Head of caudate nucleus (tissue), 42 donors: ENCODE results near the gene SLC39A3.

Source experiments
- DNase-seq, 42 donors: peaks; one replicate each; pipeline versions ENCODE4 v3.0.0 to v3.0.0-alpha.2; 2020 to 2021; ENCODE audit warnings: mixed read lengths in 7 of 42
- intact Hi-C: fragments of 100-400 bp; cut with DNase I; formaldehyde crosslinking; loops from one replicate; pipeline ENCODE4 v1.15.0; 2022

SLC39A3 gene

GRCh38 chr19:2739602-2740313 is at the start of gene SLC39A3:
SLC39A3 (minus strand) TSS chr19:2740017; CDS start chr19:2737257, 2,760 bp downstream.
- intact Hi-C loops, result loop anchor here (5.0 kb wide), 2 partner anchors 37 to 87 kb away; partner anchors contain the start of gene GNG7
- DNase-seq, result peak; percentile 97 to 100 (median 99)

GRCh38 chr19:2788237-2788636 is 48.4 kb upstream of the SLC39A3 start:
- intact Hi-C loops, result no loop called here
- no peak for DNase-seq

- intact Hi-C loops, result no loop called here
- no peak for DNase-seq
Measured at GRCh38 chr19:2787115-2787514, 47.3 kb upstream of the SLC39A3 start.

- peak; percentile 97 to 100 (median 99) for DNase-seq
- intact Hi-C loops, result no loop called here
Measured at GRCh38 chr19:2785244-2785997, 45.6 kb upstream of the SLC39A3 start, which contains the start of gene THOP1. THOP1 (plus strand) TSS chr19:2785503; CDS start chr19:2785663, 160 bp downstream.

- intact Hi-C loops, result no loop called here
Measured at GRCh38 chr19:2783781-2784145, 43.9 kb upstream of the SLC39A3 start.

GRCh38 chr19:2782936-2783780 is 43.3 kb upstream of the SLC39A3 start, which contains the start of gene SGTA:
SGTA (minus strand) TSS chr19:2783273; CDS start chr19:2769068, 14,205 bp downstream.
- intact Hi-C loops, result no loop called here
- peak; percentile 96 to 100 (median 98) for DNase-seq

More at GRCh38 chr19:2783781-2784145, 43.9 kb upstream of the SLC39A3 start:
- DNase-seq, result no peak

GRCh38 chr19:2782329-2782935 is 42.6 kb upstream of the SLC39A3 start:
- DNase-seq, result no peak
- intact Hi-C loops, result no loop called here

- no peak for DNase-seq
- intact Hi-C loops, result no loop called here
Measured at GRCh38 chr19:2780284-2780683, 40.5 kb upstream of the SLC39A3 start.

- peak in 40 of 42 donors; percentile 32 to 81 (median 62) for DNase-seq
- intact Hi-C loops, result no loop called here
Measured at GRCh38 chr19:2779121-2779740, 39.4 kb upstream of the SLC39A3 start.

- no peak for DNase-seq
- intact Hi-C loops, result no loop called here
Measured at GRCh38 chr19:2777952-2778683, 38.3 kb upstream of the SLC39A3 start.

- peak in 30 of 42 donors; percentile 24 to 80 (median 50) for DNase-seq
- intact Hi-C loops, result no loop called here
Measured at GRCh38 chr19:2775556-2776430, 36.0 kb upstream of the SLC39A3 start.

- peak in 11 of 42 donors; percentile 13 to 67 (median 38) for DNase-seq
- intact Hi-C loops, result no loop called here
Measured at GRCh38 chr19:2774953-2775555, 35.2 kb upstream of the SLC39A3 start.

- intact Hi-C loops, result no loop called here
- DNase-seq, result no peak
Measured at GRCh38 chr19:2774083-2774679, 34.4 kb upstream of the SLC39A3 start.

GRCh38 chr19:2771786-2772674 is 32.2 kb upstream of the SLC39A3 start:
- no peak for DNase-seq
- intact Hi-C loops, result no loop called here
